Loucy (cell line): Measurements from ENCODE around the gene FGF8.

Source experiments
- CTCF ChIP-seq: fragments of 200-600 bp; sonication (generic); conservative IDR thresholded peaks from 2 replicates; pipeline ENCODE4 v1.5.1; 2014; ENCODE audit warnings: mild to moderate bottlenecking, antibody characterized with exemption, low read length
- EZH2phosphoT487 ChIP-seq: fragments of 200-600 bp; IDR thresholded peaks from 2 replicates; pipeline ENCODE4 v1.6.1; 2018; ENCODE audit warnings: antibody characterized with exemption, mild to moderate bottlenecking, moderate library complexity, borderline replicate concordance

- TF ChIP-seq CTCF, result no peak
- TF ChIP-seq EZH2phosphoT487, result no peak
Observed at GRCh38 chr10:101759309-101760247, 16.3 kb downstream of the FGF8 start.
